Erythroblast (primary cell): ENCODE results near the gene RAF1.

Experiments
- GATA1 ChIP-seq: IDR thresholded peaks from 2 replicates; pipeline ENCODE4 v1.6.1; 2011; ENCODE audit warnings: low read depth, mild to moderate bottlenecking, control low read depth, low read length, moderate library complexity
- POLR2A ChIP-seq: IDR thresholded peaks from 2 replicates; pipeline ENCODE4 v1.6.1; 2011; ENCODE audit warnings: mild to moderate bottlenecking, low read length

DNA sequence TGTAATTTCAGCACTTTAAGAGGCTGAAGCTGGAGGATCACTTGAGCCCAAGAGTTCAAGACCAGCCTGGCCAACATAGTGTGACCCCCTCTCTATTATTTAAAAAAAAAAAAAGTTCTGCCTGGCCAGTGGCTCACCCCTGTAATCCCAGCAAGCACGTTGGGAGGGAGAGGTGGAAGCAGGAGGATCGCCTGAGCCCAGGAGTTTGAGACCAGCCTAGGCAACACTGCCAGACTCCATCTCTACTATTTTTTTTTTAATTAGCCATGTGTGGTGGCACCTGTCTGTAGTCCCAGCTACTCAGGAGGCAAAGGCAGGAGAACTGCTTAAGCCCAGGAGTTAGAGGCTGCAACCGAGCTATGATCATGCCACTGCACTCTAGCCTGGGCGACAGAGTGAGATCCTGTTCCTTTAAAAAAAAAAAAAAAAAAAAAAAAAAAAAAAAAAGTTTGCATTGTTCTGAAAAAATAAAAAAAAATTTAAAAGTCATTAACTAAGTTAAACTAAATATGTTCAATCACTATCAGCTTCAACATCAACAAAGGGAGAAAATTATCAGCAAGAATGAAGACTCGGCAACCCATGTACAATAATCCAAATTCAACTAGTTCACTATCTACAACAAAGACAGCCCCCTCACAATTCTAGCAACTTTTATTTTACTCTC lies 1.9 kb downstream of the RAF1 start:
- no peak for TF ChIP-seq POLR2A
- no peak for TF ChIP-seq GATA1
